ENCODE data around the gene MOB4. TPM values are rescaled to one million over a fixed set of nuclear protein-coding genes. Genes with fewer than 3 reads are reported as not detected.
A peak's percentile ranks its signal among the peaks of the same experiment; 100 is the strongest.

MOB4 gene
- total RNA-seq, 4 donors from 2014 or later: 14.7 to 21.9 (median 18.4) TPM

DNA sequence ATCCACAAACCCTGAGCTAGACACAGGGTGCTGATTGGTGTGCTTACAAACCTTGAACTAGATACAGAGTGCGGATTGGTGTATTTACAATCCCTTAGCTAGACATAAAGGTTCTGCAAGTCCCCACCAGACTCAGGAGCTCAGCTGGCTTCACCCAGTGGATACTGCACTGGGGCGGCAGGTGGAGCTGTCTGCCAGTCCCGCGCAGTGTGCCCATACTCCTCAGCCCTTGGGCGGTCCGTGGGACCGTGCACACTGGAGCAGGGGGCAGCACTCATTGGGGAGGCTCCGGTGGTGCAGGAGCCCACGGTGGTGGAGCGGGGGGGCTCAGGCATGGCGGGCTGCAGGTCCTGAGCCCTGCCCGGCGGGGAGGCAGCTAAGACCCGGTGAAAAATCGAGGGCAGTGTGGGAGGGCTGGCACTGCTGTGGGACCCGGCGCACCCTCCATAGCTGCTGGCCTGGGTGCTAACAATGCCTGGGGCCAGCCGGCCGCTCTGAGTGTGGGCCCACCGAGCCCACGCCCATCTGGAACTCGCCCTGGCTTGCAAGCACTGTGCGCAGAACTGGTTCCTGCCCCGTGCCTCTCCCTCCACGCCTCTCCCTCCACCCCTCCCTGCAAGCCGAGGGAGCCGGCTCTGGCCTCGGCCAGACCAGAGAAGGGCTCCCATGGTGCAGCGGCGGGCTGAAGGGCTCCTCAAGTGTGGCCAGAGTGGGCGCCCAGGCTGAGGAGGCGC, 75.6 kb downstream of the MOB4 start:
- Histone ChIP-seq H3K9me3 (no peaks in the 10 kb centered on the region), H3K4me3 (no peak overlapping the region), H3K36me3 (peaks cover 0 to 43% (median 0%) of the 10 kb centered on the region in 3 donors), H3K27ac (no peak overlapping the region), H3K4me1 (peaks cover 0 to 18% (median 5%) of the 10 kb centered on the region in 4 donors), H3K27me3 (no peaks in the 10 kb centered on the region)
- DNase-seq (ENCODE audit: low spot score in 2 of 2): no peak
- 90 to 92% methylated on average over 23 to 30 of the region's 32 CpGs for WGBS, 2 donors
- TF ChIP-seq, protein P1, sequence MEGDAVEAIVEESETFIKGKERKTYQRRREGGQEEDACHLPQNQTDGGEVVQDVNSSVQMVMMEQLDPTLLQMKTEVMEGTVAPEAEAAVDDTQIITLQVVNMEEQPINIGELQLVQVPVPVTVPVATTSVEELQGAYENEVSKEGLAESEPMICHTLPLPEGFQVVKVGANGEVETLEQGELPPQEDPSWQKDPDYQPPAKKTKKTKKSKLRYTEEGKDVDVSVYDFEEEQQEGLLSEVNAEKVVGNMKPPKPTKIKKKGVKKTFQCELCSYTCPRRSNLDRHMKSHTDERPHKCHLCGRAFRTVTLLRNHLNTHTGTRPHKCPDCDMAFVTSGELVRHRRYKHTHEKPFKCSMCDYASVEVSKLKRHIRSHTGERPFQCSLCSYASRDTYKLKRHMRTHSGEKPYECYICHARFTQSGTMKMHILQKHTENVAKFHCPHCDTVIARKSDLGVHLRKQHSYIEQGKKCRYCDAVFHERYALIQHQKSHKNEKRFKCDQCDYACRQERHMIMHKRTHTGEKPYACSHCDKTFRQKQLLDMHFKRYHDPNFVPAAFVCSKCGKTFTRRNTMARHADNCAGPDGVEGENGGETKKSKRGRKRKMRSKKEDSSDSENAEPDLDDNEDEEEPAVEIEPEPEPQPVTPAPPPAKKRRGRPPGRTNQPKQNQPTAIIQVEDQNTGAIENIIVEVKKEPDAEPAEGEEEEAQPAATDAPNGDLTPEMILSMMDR (IDR thresholded peaks at IDR 0.05): no peak
- TF ChIP-seq EP300 (IDR thresholded peaks at IDR 0.05) (no peak), POLR2A (IDR thresholded peaks at IDR 0.05) (no peak)

DNA sequence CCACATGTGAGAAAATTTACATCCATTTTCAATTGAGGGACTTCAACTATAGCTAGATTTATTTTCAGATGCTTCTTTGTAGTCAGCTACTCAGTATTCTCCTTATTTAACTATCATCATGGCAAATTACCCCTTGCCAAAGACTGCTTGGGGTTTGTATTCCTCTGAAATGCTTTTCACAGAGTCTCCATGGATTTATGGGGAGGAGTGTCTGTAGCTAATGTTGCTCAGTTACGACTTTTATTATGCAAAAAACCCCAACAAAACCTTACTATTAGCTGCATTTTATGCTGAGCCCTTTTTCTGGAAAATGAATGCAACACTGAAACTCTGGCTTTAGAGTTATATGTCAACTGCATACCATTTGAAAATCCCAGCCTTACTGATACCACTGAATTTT, 80.9 kb downstream of the MOB4 start:
- Histone ChIP-seq H3K4me3 (no peak overlapping the region), H3K27ac (peak overlapping the region in 3 of 4 donors; percentile 40 to 83 (median 77)), H3K9me3 (no peaks in the 10 kb centered on the region), H3K36me3 (peaks cover 0 to 19% (median 3%) of the 10 kb centered on the region in 3 donors), H3K27me3 (no peaks in the 10 kb centered on the region), H3K4me1 (peaks cover 0 to 30% (median 4%) of the 10 kb centered on the region in 4 donors)
- DNase-seq (ENCODE audit: low spot score in 2 of 2): no peak
- TF ChIP-seq, protein P1 (IDR thresholded peaks at IDR 0.05): no peak
- TF ChIP-seq POLR2A (IDR thresholded peaks at IDR 0.05) (no peak), EP300 (IDR thresholded peaks at IDR 0.05) (no peak)
- WGBS, 2 donors: 13 to 26% methylated on average over 1 of the region's 1 CpG

DNA sequence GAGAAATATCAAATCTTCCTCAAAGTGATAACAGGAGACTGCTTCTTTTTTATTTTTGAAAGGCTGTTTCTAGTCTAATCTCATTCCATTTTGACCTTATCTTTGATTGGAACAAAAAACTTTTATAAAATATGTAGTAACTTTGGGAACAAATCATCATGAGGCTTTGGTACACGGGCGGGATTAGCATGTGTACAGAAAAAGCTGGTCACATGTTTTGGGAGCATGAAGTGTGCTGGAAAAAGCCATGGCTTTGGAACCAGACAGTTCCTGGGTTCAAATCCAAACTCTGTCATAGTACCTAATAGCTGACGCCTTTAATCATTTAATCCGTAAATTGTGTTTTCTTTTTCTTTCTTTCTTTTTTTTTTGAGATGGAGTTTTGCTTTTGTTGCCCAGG, 81.3 kb downstream of the MOB4 start:
- WGBS, 2 donors: 56 to 57% methylated on average over 4 of the region's 4 CpGs
- Histone ChIP-seq H3K4me3 (no peak overlapping the region), H3K4me1 (peaks cover 0 to 28% (median 2%) of the 10 kb centered on the region in 4 donors), H3K27ac (peak overlapping the region in 3 of 4 donors; percentile 40 to 83 (median 77)), H3K36me3 (peaks cover 0 to 17% (median 3%) of the 10 kb centered on the region in 3 donors), H3K27me3 (no peaks in the 10 kb centered on the region), H3K9me3 (no peaks in the 10 kb centered on the region)
- DNase-seq (ENCODE audit: low spot score in 2 of 2): no peak
- no peak for TF ChIP-seq EP300 (IDR thresholded peaks at IDR 0.05)
- TF ChIP-seq, protein P1 (IDR thresholded peaks at IDR 0.05): no peak
- no peak for TF ChIP-seq POLR2A (IDR thresholded peaks at IDR 0.05)

DNA sequence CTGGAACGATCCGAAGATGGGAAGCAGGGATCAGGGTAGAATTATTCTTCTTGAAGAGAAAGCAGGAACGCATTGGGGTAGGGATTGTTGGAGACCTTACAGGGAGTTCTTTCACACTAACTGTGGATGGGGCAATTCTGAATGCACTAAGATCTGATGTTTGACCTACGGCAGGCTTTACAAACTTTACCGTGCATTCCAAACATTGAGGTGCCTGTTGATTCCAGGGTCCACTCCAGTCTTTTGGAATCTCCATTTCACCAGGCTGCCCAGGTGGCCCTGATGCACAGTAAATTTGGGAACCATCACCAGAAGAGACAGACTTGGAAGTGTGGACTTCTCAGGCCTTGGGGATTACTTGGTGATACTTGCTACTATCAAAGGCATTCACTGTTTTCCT, 82.6 kb downstream of the MOB4 start:
- TF ChIP-seq, protein P1 (IDR thresholded peaks at IDR 0.05): no peak
- TF ChIP-seq EP300 (IDR thresholded peaks at IDR 0.05) (no peak), POLR2A (IDR thresholded peaks at IDR 0.05) (no peak)
- WGBS, 2 donors: 95 to 96% methylated on average over 5 of the region's 5 CpGs

DNA sequence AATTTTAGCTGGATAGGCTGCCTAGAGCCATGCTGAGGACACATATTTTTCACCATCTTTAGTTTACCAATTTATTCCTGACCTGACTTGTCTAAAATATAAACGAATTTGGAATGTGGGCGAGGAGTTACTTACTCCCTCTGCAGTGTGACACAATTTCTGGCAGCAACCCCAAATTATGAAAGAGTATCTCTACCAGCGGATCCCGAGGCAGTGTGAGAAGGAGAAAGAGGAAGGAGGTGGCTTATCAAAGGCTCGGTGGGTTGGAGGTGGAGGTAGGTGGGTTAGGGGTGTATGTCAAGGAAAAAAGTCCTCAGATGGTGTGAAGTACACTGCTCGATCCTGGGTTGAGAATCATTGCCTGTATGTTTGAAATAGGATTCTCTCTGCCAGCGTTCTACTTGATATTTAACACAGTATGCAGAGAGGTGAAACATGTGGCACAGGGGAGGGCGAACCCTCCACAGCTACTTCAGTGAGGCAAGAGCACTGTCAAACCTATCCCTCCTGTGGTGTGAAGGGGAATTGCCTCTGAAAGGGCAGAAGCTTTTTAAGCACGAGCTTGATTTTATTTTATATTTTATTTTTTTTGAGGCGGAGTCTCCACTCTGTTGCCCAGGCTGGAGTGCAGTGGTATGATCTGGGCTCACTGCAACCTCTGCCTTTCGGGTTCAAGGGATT, 83.6 kb downstream of the MOB4 start:
- Histone ChIP-seq H3K27me3 (no peaks in the 10 kb centered on the region), H3K4me3 (no peak overlapping the region), H3K4me1 (peaks cover 0 to 23% (median 0%) of the 10 kb centered on the region in 4 donors), H3K9me3 (no peaks in the 10 kb centered on the region), H3K36me3 (peaks cover 0 to 12% (median 3%) of the 10 kb centered on the region in 3 donors), H3K27ac (peak overlapping the region in 1 of 4 donors; percentile 77)
- peak in 1 of 2 donors; percentile 9 for DNase-seq (ENCODE audit: low spot score in 2 of 2)
- WGBS, 2 donors: 70 to 77% methylated on average over 11 of the region's 11 CpGs
- TF ChIP-seq EP300 (IDR thresholded peaks at IDR 0.05) (no peak), POLR2A (IDR thresholded peaks at IDR 0.05) (no peak)
- TF ChIP-seq, protein P1 (IDR thresholded peaks at IDR 0.05): peak in 3 of 5 experiments; percentile 11 to 18 (median 13)

More for the DNA sequence above, 82.6 kb downstream of the MOB4 start:
- H3K27me3 ChIP-seq: no peaks in the 10 kb centered on the region
- H3K36me3 ChIP-seq: peaks cover 0 to 17% (median 3%) of the 10 kb centered on the region in 3 donors
- H3K27ac ChIP-seq: peak overlapping the region in 2 of 4 donors; percentile 77 to 83
- no peak for DNase-seq (ENCODE audit: low spot score in 2 of 2)
- no peaks in the 10 kb centered on the region for H3K9me3 ChIP-seq
- H3K4me1 ChIP-seq: peaks cover 0 to 23% (median 0%) of the 10 kb centered on the region in 4 donors
- H3K4me3 ChIP-seq: no peak overlapping the region

Data from tibial nerve (tissue), 4 donors.